ENCODE measurements around the gene OCIAD1.

Gene OCIAD1

DNA sequence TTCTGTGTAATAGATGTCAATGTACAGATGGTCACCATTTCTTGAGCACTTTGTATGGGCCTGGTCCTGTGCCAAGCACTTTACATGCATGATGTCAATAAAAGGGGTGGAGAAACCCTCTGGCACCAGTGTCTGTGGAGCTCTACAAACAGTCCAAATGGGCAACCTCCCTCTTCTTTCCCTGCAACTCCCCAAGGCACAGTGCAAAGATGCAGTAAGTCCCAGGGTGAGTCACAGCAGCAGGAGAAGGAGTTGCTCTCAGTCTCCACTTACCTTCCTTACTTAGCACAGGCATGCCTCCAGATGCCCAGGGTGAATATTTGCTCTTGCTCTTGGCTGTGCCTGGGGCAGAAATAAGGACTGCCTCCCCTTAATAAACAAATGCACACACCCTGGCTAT is 71.4 kb downstream of the OCIAD1 start:
- no peak for DNase-seq (ENCODE audit: low read depth)
- no peak overlapping the region for H3K4me3 ChIP-seq (ENCODE audit: low read depth, low read length)
- in situ Hi-C loops (cut with HindIII; ENCODE audit: low sequenced_read_pairs) = no loop called here
- TF ChIP-seq CTCF (IDR thresholded peaks at IDR 0.05; ENCODE audit: low read depth, low read length, missing control alignments) = no peak

DNA sequence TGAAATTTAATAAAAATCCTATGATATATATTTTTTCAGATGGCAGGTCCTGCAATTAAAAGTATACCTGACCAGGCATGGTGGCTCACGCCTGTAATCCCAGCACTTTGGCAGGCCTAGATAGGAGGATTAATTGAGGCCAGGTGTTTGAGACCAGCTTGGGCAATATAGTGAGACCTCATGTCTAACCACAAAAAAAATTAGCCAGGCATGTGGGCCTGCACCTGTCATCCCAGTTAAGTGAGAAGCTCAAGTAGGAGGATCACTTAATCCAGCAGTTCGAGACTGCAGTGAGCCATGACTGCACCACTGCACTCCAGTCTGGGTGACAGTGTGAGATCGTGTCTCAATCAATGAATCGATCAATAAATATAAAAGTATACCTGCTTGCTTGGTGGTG is 73.2 kb downstream of the OCIAD1 start:
- no peak overlapping the region for H3K4me3 ChIP-seq (ENCODE audit: low read depth, low read length)
- in situ Hi-C loops (cut with HindIII; ENCODE audit: low sequenced_read_pairs) = no loop called here
- DNase-seq (ENCODE audit: low read depth) = no peak
- TF ChIP-seq CTCF (IDR thresholded peaks at IDR 0.05; ENCODE audit: low read depth, low read length, missing control alignments) = no peak

GRCh38 chr4:48904541-48905142 is 73.8 kb downstream of the OCIAD1 start:
- H3K4me3 ChIP-seq (ENCODE audit: low read depth, low read length) = no peak overlapping the region
- TF ChIP-seq CTCF (IDR thresholded peaks at IDR 0.05; ENCODE audit: low read depth, low read length, missing control alignments) = no peak
- DNase-seq (ENCODE audit: low read depth) = no peak
- in situ Hi-C loops (cut with HindIII; ENCODE audit: low sequenced_read_pairs) = no loop called here

DNA sequence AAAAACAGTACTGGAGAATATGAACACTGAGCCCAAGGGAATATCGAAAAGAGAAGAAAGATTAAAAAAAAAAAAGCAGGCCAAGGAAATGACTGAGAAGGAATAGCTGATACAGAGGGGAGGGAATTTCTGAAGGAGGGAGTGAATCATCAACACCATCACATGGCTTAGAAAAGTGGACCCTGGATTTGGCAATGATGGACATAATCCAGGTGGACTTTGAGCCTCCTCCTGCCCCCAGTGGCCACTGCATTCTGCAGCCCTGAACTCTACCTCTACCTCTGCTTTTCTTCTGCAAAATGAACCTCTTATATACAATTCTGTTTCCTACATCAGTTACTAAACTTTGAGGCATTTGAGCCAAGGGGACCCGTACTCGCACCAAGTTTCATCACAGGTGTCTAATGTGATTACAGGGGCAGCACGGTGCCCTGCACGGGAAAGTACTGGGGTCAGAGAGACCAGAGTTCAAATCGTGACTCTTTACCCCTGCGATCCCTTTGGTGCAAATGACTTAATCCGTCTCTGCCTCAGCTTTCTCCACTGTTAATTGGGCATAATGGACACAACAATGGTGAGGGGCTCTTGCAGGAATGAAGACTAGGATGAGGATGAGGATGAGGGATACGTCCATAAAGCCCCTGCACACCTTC is 74.6 kb downstream of the OCIAD1 start:
- in situ Hi-C loops (cut with HindIII; ENCODE audit: low sequenced_read_pairs) = no loop called here
- DNase-seq (ENCODE audit: low read depth) = no peak
- peak; percentile 13 for TF ChIP-seq CTCF (IDR thresholded peaks at IDR 0.05; ENCODE audit: low read depth, low read length, missing control alignments)
- H3K4me3 ChIP-seq (ENCODE audit: low read depth, low read length) = peak overlapping the region; percentile 48

DNA sequence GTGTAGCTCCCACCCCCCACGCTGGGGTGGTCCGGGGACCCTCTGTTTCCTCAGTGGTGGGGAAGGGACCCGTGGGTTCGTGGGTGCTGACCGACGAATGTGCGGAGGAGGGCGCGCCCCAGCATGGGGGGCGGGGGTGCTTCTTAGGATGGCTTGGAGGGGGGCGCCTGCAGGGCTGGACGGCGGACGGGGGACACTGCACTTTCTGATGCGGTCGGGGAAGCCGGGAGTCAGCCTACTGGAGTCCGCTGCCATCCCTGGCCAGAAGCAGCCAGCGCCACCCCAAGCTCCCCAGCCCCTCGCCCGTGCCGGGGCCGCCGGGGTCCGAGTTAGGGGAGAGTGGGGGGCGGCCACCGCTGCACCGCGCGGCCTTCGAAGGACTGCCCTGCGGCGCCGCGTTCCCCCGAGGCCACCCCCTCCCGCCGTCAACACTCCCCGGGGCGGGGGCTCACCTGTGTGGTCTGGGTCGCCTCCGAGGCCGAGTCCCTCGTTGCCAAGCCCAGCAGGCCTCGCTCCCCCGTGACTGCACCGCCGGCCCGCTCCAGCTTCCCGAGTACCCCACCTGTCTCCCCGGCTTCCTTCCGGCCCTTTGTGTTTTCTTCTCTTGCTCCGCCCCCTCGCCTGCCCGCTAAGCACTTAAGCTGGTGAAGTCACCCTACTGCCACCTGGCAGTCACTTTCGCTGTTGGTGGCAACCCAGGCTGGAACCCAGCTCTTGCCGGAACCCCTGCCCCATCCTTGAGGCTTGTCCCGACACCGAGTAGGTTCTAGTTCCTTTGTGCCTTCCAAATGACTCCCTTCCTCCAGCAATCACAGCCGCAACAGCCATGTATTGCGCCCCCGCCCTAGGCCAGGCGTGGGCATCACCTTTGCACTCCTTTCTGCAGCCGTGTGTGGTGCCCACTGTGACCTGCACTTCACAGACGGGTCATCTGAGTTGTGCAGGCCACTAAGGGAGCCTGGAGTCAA is 75.6 kb downstream of the OCIAD1 start, which contains the start of gene OCIAD2:
OCIAD2 (minus strand) TSS at position 569 of the 968 bp plus-strand sequence. CDS start 2,225 bp downstream, outside the sequence.
- TF ChIP-seq CTCF (IDR thresholded peaks at IDR 0.05; ENCODE audit: low read depth, low read length, missing control alignments) = no peak
- in situ Hi-C loops (cut with HindIII; ENCODE audit: low sequenced_read_pairs) = no loop called here
- H3K4me3 ChIP-seq (ENCODE audit: low read depth, low read length) = peak within 1 kb of the TSS; percentile 48
- no peak for DNase-seq (ENCODE audit: low read depth)

- no peak overlapping the region for H3K4me3 ChIP-seq (ENCODE audit: low read depth, low read length)
- no peak for TF ChIP-seq CTCF (IDR thresholded peaks at IDR 0.05; ENCODE audit: low read depth, low read length, missing control alignments)
- no peak for DNase-seq (ENCODE audit: low read depth)
- in situ Hi-C loops (cut with HindIII; ENCODE audit: low sequenced_read_pairs) = no loop called here
Observed at GRCh38 chr4:48907706-48908477, 77.0 kb downstream of the OCIAD1 start.
